Suprapubic skin (tissue), 4 donors: ENCODE measurements around the gene GPALPP1.

ENCODE experiments used
- CTCF ChIP-seq, 2 donors: fragments of 200-600 bp in 1 of 2; fragments of 450-650 bp in 1 of 2; sonication (generic) in 1 of 2; IDR thresholded peaks; one replicate each; pipeline ENCODE4 v1.5.1; 2016 to 2019; ENCODE audit warnings: antibody characterized with exemption in 2 of 2, mild to moderate bottlenecking in 1 of 2, moderate library complexity in 1 of 2
- EP300 ChIP-seq: sonication (generic); formaldehyde crosslinking; IDR thresholded peaks from one replicate; pipeline ENCODE4 v1.6.1; 2017; ENCODE audit warnings: antibody characterized with exemption
- POLR2A ChIP-seq, 2 donors: fragments of 450-650 bp; IDR thresholded peaks; one replicate each; pipeline ENCODE4 v1.6.1; 2017; ENCODE audit warnings: antibody characterized with exemption in 2 of 2, mild to moderate bottlenecking in 2 of 2, moderate library complexity in 2 of 2
- POLR2AphosphoS5 ChIP-seq, 3 donors: sonication (generic); formaldehyde crosslinking; IDR thresholded peaks; one replicate each; pipeline ENCODE4 v1.6.1; 2017; ENCODE audit warnings: antibody characterized with exemption in 3 of 3

DNA sequence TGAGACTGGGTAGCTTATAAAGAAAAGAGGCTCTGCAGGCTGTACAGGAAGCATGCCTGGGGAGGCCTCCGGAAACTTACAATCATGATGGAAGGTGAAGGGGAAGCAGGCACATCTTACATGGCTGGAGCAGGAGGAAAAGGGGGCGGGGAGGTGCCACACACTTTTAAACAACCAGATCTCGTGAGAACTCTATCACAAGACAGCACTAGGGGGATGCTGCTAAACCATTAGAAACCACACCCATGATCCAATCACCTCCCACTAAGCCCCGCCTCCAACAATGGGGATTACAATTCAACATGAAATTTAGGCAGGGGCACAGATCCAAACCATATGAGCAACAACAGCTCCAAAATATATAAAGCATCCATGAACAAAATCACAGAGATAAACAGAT is 84.5 kb downstream of the GPALPP1 start:
- TF ChIP-seq CTCF (IDR thresholded peaks at IDR 0.05) (no peak), POLR2A (IDR thresholded peaks at IDR 0.05) (no peak), EP300 (no peak), POLR2AphosphoS5 (IDR thresholded peaks at IDR 0.05) (no peak)
